ENCODE results near the gene COL15A1.

COL15A1 gene

GRCh38 chr9:99118782-99119466 is 175.2 kb downstream of the COL15A1 start:
- DNase-seq, result no peak

GRCh38 chr9:99119976-99120655 is 176.4 kb downstream of the COL15A1 start:
- DNase-seq, result no peak

All from retina (tissue), 1 donor.